ENCODE results near the gene ARSI. TPM values are rescaled to one million over a fixed set of nuclear protein-coding genes. Genes with fewer than 3 reads are reported as not detected.

Gene ARSI
- total RNA-seq, 1 experiment from 2014 or later, result 6.3 TPM

DNA sequence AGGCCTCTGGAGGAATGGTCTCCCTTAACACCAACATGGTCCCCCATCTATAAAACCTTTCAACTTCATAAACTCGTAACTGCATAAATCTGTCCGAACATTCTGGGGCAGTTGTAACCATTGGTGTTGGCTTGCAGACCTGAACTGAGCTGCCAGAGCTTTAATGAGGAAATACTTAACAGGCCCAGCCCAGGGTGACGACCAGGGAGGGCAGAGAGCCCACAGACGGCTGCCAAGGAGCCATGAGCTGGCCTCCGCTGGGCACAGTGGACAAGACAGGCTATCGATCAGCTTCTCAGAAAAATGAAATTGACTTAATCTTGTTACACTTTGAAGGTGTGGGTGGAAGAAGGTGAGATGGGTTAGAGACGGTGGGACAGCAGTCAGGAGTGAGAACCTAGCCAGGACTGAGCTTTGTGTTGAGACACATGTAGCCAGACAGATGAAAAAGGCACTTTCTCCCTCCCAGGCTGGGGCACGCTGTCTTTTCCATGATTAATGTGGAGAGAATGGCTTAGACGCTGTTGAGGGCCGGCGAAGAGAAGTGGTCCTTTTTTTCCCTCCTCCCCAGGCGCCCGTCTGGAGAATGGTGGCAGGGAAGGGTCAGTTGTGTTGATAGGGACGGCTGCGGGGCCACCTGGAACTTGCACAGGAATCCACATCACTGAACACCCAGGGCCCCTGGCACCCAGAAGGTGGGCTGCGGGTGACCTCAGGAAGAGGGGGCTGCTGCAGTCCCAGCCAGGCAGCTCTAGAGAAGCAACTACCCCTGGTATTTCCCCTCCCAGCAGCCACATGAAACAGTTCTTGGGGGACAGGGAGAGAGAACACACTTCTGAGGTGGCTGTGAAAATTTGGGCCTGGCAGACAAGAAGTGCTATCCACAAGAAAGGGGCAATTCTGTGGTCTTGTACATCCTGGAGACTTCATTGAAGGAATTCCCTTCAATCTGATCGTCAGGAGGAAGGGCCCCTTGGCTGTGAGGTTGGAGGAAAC lies 27.5 kb upstream of the ARSI start:
- no peaks in the 10 kb centered on the region for H3K9me2 ChIP-seq (replicated peaks; ENCODE audit: low read length)
- intact Hi-C loops (cut with micrococcal nuclease), result no loop called here
- ATAC-seq, result no peak
- no peak overlapping the region for H3K27ac ChIP-seq (ENCODE audit: low read length)
- H4K20me1 ChIP-seq (ENCODE audit: low read length), result no peaks in the 10 kb centered on the region
- no peak overlapping the region for H3K9ac ChIP-seq (ENCODE audit: low read length)
- BruUV-seq (replicated peaks), result no TSS peak
- H3K27me3 ChIP-seq (ENCODE audit: low read length), result no peaks in the 10 kb centered on the region
- no peak overlapping the region for H3K4me3 ChIP-seq (ENCODE audit: low read length)
- no peaks in the 10 kb centered on the region for H3K36me3 ChIP-seq (ENCODE audit: low read depth, low read length)
- POLR2A ChIA-PET (ENCODE audit: unreplicated experiment), result no interaction called here
- H3K4me1 ChIP-seq (ENCODE audit: insufficient read depth, low read length), result no peaks in the 10 kb centered on the region
- TF ChIP-seq EZH2 (IDR thresholded peaks at IDR 0.05; ENCODE audit: low read length, unreplicated experiment) (no peak), CTCF (conservative IDR thresholded peaks at IDR 0.05; ENCODE audit: low read depth, low read length) (no peak), EZH2phosphoT487 (IDR thresholded peaks at IDR 0.05; ENCODE audit: borderline replicate concordance, low read length) (no peak)
- no peaks in the 10 kb centered on the region for H3K79me2 ChIP-seq (ENCODE audit: low read length)
- H3F3A ChIP-seq (ENCODE audit: low read length, unreplicated experiment), result no peaks in the 10 kb centered on the region
- no peak overlapping the region for H2AFZ ChIP-seq (ENCODE audit: low read length)
- H3K4me2 ChIP-seq (ENCODE audit: low read length), result no peak overlapping the region
- DNase-seq, result no peak
- CTCF ChIA-PET, result no interaction called here
- no peaks in the 10 kb centered on the region for H3K9me3 ChIP-seq (ENCODE audit: low read length)

DNA sequence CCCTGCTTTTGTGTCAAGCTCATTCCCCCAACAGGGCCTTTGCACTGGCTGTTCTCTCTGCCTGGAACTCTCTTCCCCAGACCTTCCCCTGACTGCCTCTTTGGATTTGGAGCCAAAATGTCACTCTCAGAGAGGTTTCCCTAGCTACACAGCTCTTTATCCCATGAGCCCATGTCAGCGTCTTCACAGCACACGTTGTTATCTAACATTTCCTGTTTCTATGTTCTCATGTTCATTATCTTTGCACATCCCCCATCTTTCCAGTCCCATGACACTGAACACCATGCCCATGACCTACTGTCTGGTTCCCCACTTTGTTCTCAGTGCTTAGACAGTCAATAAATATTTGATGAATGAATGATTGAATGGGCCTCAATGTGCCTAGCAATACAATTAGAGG lies 26.3 kb upstream of the ARSI start:
- Histone ChIP-seq H3K9me2 (replicated peaks; ENCODE audit: low read length) (no peaks in the 10 kb centered on the region), H3F3A (ENCODE audit: low read length, unreplicated experiment) (no peaks in the 10 kb centered on the region), H3K36me3 (ENCODE audit: low read depth, low read length) (no peaks in the 10 kb centered on the region), H3K9ac (ENCODE audit: low read length) (no peak overlapping the region), H3K27ac (ENCODE audit: low read length) (no peak overlapping the region), H3K4me3 (ENCODE audit: low read length) (no peak overlapping the region), H4K20me1 (ENCODE audit: low read length) (no peaks in the 10 kb centered on the region), H3K9me3 (ENCODE audit: low read length) (no peaks in the 10 kb centered on the region), H3K4me2 (ENCODE audit: low read length) (no peak overlapping the region), H3K27me3 (ENCODE audit: low read length) (no peaks in the 10 kb centered on the region), H3K4me1 (ENCODE audit: insufficient read depth, low read length) (no peaks in the 10 kb centered on the region), H3K79me2 (ENCODE audit: low read length) (no peaks in the 10 kb centered on the region), H2AFZ (ENCODE audit: low read length) (no peak overlapping the region)
- intact Hi-C loops (cut with micrococcal nuclease), result no loop called here
- ChIA-PET POLR2A (ENCODE audit: unreplicated experiment) (no interaction called here), CTCF (no interaction called here)
- no peak for TF ChIP-seq EZH2 (IDR thresholded peaks at IDR 0.05; ENCODE audit: low read length, unreplicated experiment)
- no peak for TF ChIP-seq EZH2phosphoT487 (IDR thresholded peaks at IDR 0.05; ENCODE audit: borderline replicate concordance, low read length)
- no peak for TF ChIP-seq CTCF (conservative IDR thresholded peaks at IDR 0.05; ENCODE audit: low read depth, low read length)
- DNase-seq (no peak), ATAC-seq (no peak)
- BruUV-seq (replicated peaks), result no TSS peak

DNA sequence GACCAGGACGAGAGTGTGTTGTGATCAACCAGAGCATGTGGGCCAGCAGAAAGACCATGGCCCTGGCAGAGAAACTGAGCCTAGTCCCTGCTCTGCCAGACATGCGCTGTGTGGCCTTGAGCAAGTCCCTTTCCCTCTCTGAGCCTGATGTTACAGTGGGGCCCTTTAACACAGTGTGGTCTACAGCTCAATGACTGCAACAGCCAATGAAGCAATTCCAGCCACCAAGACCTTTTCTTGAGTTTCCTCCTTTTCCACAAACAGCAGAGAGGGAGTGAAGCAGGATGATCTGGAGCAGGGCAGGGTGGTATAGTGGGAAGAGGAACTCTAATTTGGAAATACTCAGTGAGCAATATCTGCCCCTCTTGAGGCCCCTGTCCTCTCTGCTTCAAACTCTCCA lies 25.8 kb upstream of the ARSI start:
- Histone ChIP-seq H3K4me3 (ENCODE audit: low read length) (no peak overlapping the region), H2AFZ (ENCODE audit: low read length) (no peak overlapping the region), H3K9ac (ENCODE audit: low read length) (no peak overlapping the region), H3K79me2 (ENCODE audit: low read length) (no peaks in the 10 kb centered on the region), H3K9me3 (ENCODE audit: low read length) (no peaks in the 10 kb centered on the region), H3K9me2 (replicated peaks; ENCODE audit: low read length) (no peaks in the 10 kb centered on the region), H4K20me1 (ENCODE audit: low read length) (no peaks in the 10 kb centered on the region), H3K36me3 (ENCODE audit: low read depth, low read length) (no peaks in the 10 kb centered on the region), H3F3A (ENCODE audit: low read length, unreplicated experiment) (no peaks in the 10 kb centered on the region), H3K27ac (ENCODE audit: low read length) (no peak overlapping the region), H3K4me2 (ENCODE audit: low read length) (no peak overlapping the region), H3K4me1 (ENCODE audit: insufficient read depth, low read length) (no peaks in the 10 kb centered on the region), H3K27me3 (ENCODE audit: low read length) (no peaks in the 10 kb centered on the region)
- intact Hi-C loops (cut with micrococcal nuclease), result no loop called here
- TF ChIP-seq CTCF (conservative IDR thresholded peaks at IDR 0.05; ENCODE audit: low read depth, low read length), result no peak
- TF ChIP-seq EZH2 (IDR thresholded peaks at IDR 0.05; ENCODE audit: low read length, unreplicated experiment), result no peak
- no peak for TF ChIP-seq EZH2phosphoT487 (IDR thresholded peaks at IDR 0.05; ENCODE audit: borderline replicate concordance, low read length)
- BruUV-seq (replicated peaks), result no TSS peak
- DNase-seq (no peak), ATAC-seq (no peak)
- ChIA-PET CTCF (no interaction called here), POLR2A (ENCODE audit: unreplicated experiment) (no interaction called here)

Data from PC-3 (cell line).